GM12872 (cell line): ENCODE measurements around the gene PSME2.

Experiments used
- TF ChIP-seq, protein P1 (sequence below): IDR thresholded peaks from 3 replicates; pipeline ENCODE4 v1.5.1; 2011; ENCODE audit warnings: low read depth, mild to moderate bottlenecking, low read length, moderate library complexity; ENCODE audit not compliant: insufficient read depth

PSME2 gene

DNA sequence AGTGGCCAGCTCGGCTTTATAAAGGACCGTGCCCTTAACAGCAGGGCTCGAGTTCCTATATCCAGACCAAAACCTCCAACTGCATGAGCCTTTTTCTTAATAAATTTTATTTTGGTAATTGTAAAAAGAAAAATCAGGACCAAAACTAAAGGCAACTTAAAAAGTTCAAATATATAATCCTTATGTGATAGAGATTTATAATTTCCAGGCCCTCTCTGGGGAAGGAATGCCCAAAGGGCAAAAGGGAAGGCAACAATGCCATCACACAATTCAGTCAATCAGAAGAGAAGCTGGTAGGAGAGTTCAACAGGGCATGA, 42.6 kb upstream of the PSME2 start:
- TF ChIP-seq, protein P1, sequence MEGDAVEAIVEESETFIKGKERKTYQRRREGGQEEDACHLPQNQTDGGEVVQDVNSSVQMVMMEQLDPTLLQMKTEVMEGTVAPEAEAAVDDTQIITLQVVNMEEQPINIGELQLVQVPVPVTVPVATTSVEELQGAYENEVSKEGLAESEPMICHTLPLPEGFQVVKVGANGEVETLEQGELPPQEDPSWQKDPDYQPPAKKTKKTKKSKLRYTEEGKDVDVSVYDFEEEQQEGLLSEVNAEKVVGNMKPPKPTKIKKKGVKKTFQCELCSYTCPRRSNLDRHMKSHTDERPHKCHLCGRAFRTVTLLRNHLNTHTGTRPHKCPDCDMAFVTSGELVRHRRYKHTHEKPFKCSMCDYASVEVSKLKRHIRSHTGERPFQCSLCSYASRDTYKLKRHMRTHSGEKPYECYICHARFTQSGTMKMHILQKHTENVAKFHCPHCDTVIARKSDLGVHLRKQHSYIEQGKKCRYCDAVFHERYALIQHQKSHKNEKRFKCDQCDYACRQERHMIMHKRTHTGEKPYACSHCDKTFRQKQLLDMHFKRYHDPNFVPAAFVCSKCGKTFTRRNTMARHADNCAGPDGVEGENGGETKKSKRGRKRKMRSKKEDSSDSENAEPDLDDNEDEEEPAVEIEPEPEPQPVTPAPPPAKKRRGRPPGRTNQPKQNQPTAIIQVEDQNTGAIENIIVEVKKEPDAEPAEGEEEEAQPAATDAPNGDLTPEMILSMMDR: no peak

GRCh38 chr14:24188251-24189058, 42.0 kb upstream of the PSME2 start, which contains the start of gene IPO4:
IPO4 (minus strand) TSS chr14:24188816; CDS start chr14:24188787, 29 bp downstream.
- TF ChIP-seq, protein P1: no peak

- TF ChIP-seq, protein P1: no peak
Observed at GRCh38 chr14:24187539-24187915, 41.1 kb upstream of the PSME2 start.

DNA sequence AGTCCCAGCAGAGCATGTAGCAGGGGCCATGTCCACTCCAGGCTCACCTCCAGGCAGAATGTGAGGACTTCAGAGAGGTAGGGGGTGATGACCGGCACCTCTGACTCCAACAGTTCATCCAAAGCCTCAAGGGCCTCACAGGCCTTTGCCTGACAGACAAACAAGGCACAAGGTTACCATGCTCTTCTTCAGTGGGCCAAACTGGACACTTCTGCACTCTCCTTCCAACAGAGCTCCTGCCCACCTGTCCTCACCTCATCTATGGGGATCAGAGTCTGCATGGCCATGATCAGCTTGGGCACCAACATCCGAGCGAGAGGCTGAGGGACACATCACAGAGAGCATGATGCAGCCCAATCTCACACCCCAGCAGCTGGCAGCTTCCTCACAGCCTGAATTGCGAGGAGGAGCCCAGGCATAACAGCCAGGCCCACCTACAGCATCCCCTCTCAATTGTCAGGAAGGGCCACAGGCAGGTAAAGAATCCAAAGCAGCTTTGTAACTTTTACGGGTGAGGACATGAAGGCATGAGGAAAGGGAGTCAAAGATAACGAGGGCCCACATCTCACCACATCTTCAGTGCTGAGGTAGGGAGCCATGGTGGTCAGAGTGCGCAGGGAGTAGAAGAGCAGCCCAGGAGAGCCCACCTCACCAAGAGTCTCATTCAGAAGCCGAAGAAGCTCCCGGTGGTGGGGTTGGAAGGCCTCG, 40.6 kb upstream of the PSME2 start:
- TF ChIP-seq, protein P1: no peak

GRCh38 chr14:24185741-24186140, 39.3 kb upstream of the PSME2 start:
- TF ChIP-seq, protein P1: no peak

- TF ChIP-seq, protein P1: no peak
Observed at GRCh38 chr14:24185026-24185425, 38.6 kb upstream of the PSME2 start.

DNA sequence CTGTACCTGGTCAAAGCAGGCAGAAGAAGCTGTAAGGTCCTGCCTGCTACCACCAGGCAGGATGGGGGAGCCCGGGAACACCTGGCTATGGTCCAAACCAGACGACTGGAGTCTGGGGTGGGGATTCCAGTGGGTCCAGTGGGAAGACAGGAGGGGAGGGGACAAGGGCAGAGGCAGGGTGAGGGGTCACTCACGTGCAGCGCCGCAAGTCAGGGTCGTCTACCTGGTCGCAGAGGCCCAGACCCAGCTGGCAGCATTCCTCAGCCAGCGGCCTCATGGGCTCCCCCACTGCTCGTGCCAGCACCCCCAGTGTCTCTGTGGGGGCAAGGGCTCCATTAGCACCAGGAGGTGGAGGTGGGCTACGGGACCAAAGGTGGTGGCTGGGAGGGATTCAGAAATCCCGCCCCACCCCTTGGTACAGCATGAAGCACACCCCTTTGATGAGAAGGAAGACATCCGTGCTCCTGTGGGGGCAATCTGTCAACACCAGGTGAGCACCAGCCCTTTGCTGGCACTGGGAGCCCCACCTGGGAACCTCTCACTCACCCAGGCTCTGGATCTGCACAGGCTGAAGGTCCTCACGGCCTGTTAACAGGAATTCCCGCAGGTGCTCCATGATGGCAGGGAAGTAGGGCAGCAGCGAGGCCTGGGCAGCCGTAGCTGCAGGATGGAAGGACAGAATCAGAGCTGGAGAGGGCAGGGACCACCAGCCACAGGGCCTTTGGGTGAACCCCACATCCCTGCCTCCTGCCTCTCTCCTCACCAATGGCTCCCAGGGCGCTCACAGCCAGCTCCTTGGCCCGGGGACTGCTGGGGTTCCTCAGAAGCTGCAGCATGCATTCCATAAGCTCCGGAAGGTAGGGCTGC, 37.9 kb upstream of the PSME2 start:
- TF ChIP-seq, protein P1: no peak
